DMS53 treated with DMSO at 0.1 percent for 48 hours (cell line): ENCODE data around the gene EYS.

ENCODE experiments used
- DNase-seq: peaks from one replicate; lab custom pipeline; 2025; ENCODE audit not compliant: unreplicated experiment; lab: John Stamatoyannopoulos, UW

Gene EYS

GRCh38 chr6:64672131-64672530 lies 1034.9 kb downstream of the EYS start:
- DNase-seq: no peak

- no peak for DNase-seq
These were observed 1041.9 kb downstream of the EYS start for GRCh38 chr6:64665137-64665536.

- DNase-seq: no peak
These were observed 1042.5 kb downstream of the EYS start for GRCh38 chr6:64664480-64664879.

- no peak for DNase-seq
These were observed 1063.0 kb downstream of the EYS start for GRCh38 chr6:64644024-64644423.

GRCh38 chr6:64630901-64631300 lies 1076.1 kb downstream of the EYS start:
- DNase-seq: no peak

GRCh38 chr6:64622944-64623343 lies 1084.1 kb downstream of the EYS start:
- DNase-seq: no peak

GRCh38 chr6:64602993-64603392 lies 1104.0 kb downstream of the EYS start:
- DNase-seq: no peak

- no peak for DNase-seq
These were observed 1115.4 kb downstream of the EYS start for GRCh38 chr6:64591676-64592036.

- no peak for DNase-seq
These were observed 1115.9 kb downstream of the EYS start for GRCh38 chr6:64590965-64591675.

GRCh38 chr6:64589961-64590360 lies 1117.1 kb downstream of the EYS start:
- DNase-seq: no peak

- no peak for DNase-seq
These were observed 1126.7 kb downstream of the EYS start for GRCh38 chr6:64580346-64580745.

- DNase-seq: no peak
These were observed 1153.7 kb downstream of the EYS start for GRCh38 chr6:64553249-64553786.

GRCh38 chr6:64547594-64548268 lies 1159.3 kb downstream of the EYS start:
- DNase-seq: no peak

- DNase-seq: no peak
These were observed 1167.1 kb downstream of the EYS start for GRCh38 chr6:64539917-64540316.

- no peak for DNase-seq
These were observed 1168.3 kb downstream of the EYS start for GRCh38 chr6:64538722-64539121.

GRCh38 chr6:64527899-64528298 lies 1179.1 kb downstream of the EYS start:
- DNase-seq: no peak

- no peak for DNase-seq
These were observed 1184.2 kb downstream of the EYS start for GRCh38 chr6:64522859-64523258.

GRCh38 chr6:64520050-64520449 lies 1187.0 kb downstream of the EYS start:
- no peak for DNase-seq

- no peak for DNase-seq
These were observed 1190.6 kb downstream of the EYS start for GRCh38 chr6:64516393-64516792.

GRCh38 chr6:64507661-64508060 lies 1199.4 kb downstream of the EYS start:
- DNase-seq: no peak

GRCh38 chr6:64505312-64505711 lies 1201.7 kb downstream of the EYS start:
- DNase-seq: no peak

- DNase-seq: peak; percentile 41
These were observed 1202.5 kb downstream of the EYS start for GRCh38 chr6:64504503-64504902.

GRCh38 chr6:64502801-64503200 lies 1204.2 kb downstream of the EYS start:
- no peak for DNase-seq
